ENCODE data around the gene ZDHHC11B.

- no peak for TF ChIP-seq CTCF (IDR thresholded peaks at IDR 0.05)
- TF ChIP-seq EP300 (IDR thresholded peaks at IDR 0.05) = no peak
Observed at GRCh38 chr5:757931-758697, 26.4 kb downstream of the ZDHHC11B start.

Data from tibial nerve (tissue), 4 donors.